ENCODE results near the gene MRO.

GRCh38 chr18:50745945-50746344 lies 73.9 kb downstream of the MRO start:
- TF ChIP-seq CTCF (IDR thresholded peaks at IDR 0.05) = no peak
- TF ChIP-seq POLR2A (IDR thresholded peaks at IDR 0.05) = no peak
